GM19468 (cell line): ENCODE measurements around the gene ZNF268.
"Not testable (repeated sequence)": the region's sequence is repeated elsewhere in the genome, so short reads cannot be mapped to it uniquely, and the experiment has no call there.

ENCODE experiments used
- ATAC-seq: cut with Tn5 transposase; IDR thresholded peaks from one replicate; pipeline ENCODE4 v1.9.1; 2021; ENCODE audit warnings: mild to moderate bottlenecking, moderate library complexity, moderate number of reproducible peaks; ENCODE audit not compliant: unreplicated experiment; ENCODE audit errors: extremely low read depth

Gene ZNF268

DNA sequence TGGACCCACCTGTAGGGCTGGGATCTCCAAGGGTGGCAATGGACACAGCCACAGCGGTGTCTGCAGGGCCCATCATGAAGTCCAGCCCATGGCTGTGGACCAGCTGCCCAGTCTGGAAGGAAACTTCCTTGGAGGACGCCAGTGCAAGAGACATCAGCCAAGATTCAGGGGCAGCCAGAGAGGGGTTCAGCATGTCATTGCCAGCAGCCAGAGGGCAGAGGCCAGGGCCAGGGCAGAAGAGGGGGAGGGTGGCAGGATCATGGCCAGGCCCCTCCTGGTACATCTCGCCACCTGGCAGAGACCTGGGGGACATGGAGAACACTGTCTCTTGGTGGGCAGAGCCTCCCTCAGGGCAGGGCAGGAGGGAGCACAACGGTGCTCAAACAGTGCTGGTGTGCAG, 44.2 kb downstream of the ZNF268 start:
- ATAC-seq, result no peak

DNA sequence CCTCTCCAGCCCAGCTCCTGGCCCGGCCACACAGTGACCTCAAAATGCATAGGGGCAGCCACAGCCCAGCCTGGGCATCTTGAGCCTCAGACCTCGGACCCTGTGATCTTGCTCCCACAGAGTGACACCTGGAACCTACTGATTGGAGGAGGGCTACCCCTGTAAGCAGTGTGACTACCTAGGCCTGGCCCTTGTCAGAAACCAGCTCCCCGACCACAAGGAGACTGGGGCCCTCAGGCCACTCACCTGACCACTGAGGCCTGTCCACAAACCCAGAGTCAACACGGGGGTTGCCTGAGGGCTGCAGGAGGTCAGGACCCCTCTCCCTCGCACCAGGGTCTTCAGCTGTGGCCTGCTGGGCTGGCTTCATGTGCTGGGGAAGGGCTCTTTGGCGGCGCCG, 45.4 kb downstream of the ZNF268 start:
- ATAC-seq, result no peak

GRCh38 chr12:133227281-133227852, 46.1 kb downstream of the ZNF268 start:
- no peak for ATAC-seq

DNA sequence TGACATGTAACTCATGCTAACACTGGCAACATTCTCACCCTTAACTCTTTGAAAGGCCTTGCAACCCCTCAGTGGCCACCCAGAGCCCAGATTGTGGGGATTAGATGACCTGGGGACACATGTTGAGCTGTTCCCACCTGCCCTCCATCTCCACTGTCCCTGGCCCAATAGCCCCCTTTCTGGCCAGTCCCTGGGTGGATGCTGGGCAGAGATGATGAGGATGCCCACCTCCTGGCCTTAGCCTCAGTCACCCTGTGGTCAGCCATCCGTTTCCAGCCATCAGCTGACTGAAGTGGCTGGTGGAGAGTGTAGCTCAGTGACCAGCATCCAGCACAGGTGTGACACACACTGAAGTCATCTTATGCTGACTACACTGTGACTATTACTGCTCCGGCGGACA, 49.7 kb downstream of the ZNF268 start:
- ATAC-seq, result no peak

DNA sequence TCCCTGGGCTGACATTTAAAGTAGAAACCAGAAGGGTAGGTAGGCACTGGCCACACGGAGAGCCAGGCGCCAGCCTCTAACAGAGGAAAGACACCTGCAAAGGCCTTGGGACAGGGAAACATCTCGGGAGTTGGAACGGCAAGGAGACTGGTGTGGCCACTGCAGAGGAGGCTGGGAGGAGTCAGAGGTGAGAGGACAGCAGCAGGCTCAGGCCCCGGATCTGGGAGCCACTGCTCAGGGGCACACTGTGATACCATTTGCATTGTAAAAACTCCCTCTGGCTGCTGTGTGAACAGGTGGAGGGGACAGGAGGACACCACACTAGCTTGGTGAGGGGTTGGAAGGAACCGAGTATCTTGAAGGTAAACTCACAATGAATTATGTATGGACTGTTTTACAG, 51.7 kb downstream of the ZNF268 start:
- no peak for ATAC-seq

DNA sequence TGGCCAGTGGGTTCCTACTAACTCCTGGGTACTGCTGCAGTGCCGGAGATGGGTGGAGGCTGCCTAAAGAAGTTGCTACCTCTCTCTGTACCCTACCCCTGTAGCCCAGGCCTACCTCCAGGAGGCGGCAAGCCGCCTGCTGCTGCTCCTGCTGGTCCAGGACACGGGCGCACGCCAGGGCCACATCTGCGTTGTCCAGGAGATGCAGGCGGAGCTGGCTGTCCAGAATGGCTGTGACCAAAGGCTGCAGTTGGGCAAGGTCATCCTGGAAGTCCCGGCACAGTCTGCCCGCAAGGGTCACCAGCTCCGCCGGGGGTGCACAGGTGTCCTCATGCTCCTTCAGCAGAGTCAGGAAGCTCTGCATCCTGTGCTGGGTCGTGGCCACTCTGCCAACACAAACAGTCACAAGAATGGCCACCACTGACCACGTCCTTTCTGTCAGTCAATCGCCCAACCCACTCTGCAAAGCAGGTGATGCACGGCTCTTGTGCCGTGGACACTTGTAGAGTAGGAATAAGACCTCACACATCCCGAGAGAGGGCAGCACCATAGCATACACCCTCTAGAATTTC, 52.8 kb downstream of the ZNF268 start:
- no peak for ATAC-seq

- no peak for ATAC-seq
These were observed 53.7 kb downstream of the ZNF268 start for GRCh38 chr12:133234971-133235370.

- ATAC-seq, result no peak
These were observed 54.3 kb downstream of the ZNF268 start, which contains the start of gene ANHX for GRCh38 chr12:133235401-133236112. ANHX (minus strand) TSS chr12:133235877; CDS start chr12:133234356, 1,521 bp downstream.

DNA sequence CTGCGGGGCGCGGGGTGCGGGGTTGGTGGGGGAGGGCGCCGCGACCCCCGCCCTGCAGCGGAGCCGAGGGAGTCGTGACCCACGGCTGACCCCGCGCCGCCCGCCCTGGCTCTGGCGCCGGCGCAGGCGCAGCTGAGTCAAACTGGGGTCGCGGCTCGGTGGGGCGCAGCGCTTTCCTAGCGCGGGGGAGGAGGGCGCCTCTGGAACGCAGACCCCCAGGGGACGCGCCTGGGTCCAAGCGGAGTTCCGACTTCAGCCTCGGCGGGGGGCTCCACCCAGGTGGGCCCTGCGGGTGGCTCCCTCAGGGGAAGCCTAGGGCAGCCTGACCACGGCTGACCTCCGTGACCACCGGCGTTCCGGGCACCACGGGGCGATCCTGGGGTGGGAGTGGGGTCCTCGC, 54.8 kb downstream of the ZNF268 start:
- no peak for ATAC-seq

DNA sequence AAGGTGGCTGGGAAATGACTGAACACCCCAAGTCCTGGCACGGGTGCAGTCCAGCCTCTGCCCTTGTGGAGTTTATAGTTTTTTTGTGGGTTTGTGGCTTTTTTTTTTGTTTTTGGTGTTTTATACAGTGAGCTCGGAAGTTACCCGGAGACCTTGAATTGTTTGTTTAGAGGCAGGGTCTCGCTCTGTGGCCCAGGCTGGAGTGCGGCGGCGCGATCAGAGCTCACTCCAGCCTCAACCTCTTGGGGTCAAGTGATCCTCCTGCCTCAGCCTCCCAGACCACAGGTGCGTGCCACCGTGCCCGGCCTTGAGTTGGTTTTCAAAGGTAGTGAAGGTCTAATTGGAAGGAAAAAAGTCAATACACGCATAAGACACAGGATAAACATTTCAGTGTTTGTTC, 55.3 kb downstream of the ZNF268 start:
- ATAC-seq, result no peak

DNA sequence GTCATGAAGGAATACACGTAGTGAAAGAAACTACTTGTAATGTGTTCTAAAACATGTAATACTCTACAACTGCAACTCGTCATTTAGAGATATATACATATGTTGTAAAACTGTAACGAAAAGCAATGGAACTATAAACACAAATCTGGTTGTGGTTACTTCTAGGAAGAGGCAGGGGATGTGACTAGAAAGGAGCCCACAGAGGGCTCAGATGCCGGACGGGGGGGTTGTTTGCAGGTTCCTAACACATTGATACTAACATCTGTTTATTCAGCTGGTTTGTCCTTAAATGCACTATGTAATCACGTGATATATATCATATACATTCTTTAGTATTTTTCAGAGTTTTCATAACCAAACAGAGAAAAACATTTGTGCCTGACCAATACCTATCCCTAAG, 70.4 kb downstream of the ZNF268 start:
- ATAC-seq, result no peak

DNA sequence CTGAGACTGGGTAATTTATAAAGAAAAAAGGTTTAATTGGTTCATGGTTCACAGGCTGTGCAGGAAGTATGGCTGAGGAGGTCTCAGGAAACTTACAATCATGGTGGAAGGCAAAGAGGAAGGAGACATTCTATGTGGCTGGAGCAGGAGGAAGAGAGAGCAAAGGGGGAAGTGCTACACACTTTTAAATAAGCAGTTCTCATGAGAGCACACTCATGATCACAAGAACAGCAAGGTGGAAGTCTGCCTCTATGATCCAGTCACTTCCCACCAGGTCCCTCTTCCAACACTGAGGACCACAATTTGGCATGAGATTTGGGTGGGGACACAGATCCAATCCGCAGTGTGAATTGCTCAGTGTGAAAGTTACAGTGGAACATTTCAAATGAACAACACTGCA, 74.5 kb downstream of the ZNF268 start:
- not testable (repeated sequence) for ATAC-seq

GRCh38 chr12:133256321-133256720, 75.0 kb downstream of the ZNF268 start:
- no peak for ATAC-seq

GRCh38 chr12:133264173-133264572, 82.9 kb downstream of the ZNF268 start:
- ATAC-seq, result no peak
